GM21381 (cell line): Measurements from ENCODE around the gene ZCCHC17.
"Not testable (repeated sequence)": the region's sequence is repeated elsewhere in the genome, so short reads cannot be mapped to it uniquely, and the experiment has no call there.

Experiments
- ATAC-seq: cut with Tn5 transposase; IDR thresholded peaks from one replicate; pipeline ENCODE4 v1.9.1; 2021; ENCODE audit warnings: mild to moderate bottlenecking, moderate library complexity; ENCODE audit not compliant: unreplicated experiment

ZCCHC17 gene, protein sequence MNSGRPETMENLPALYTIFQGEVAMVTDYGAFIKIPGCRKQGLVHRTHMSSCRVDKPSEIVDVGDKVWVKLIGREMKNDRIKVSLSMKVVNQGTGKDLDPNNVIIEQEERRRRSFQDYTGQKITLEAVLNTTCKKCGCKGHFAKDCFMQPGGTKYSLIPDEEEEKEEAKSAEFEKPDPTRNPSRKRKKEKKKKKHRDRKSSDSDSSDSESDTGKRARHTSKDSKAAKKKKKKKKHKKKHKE

DNA sequence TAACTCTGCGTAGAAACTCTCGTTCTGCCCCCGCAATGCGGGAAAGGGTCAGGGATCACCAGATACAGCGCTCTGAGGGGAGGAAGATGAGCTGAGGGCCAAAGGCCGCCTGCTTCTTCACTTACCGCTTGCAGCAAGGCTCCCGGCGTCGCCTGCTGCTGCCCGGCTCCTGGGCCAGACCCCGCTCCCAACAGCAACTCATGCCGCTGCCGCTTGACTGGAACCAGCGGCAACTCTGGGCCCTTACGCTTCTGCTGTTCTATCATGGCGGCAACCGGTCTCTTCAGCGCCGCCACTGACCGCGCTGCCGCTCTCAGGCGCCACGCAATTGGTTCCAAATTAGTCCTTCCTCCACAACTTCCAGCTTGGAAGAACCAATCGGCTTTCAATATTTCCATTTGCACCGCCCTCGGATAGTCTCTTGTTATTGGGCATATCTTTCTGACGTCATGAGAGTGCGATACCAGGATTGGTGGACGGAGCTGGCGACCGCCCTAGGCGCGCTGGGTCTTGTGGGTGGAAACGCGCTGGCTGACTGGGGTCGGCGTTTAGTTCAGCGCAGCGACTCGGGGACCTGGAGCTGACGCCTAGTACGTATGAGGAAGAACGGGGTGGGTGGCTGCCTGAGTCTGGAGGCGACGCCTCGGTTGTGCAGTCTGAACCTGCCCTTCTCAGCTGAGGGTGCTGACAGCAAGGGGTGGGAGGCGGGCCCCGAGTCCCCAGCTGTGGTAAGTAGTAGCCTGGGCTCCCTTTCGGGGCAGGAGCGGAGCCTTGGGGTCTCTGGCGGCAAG is at the start of gene ZCCHC17, which contains the start of gene SNRNP40:
TSS of gene ZCCHC17 (plus strand) at position 547 of the 791 bp plus-strand sequence. CDS start 13,067 bp downstream, outside the sequence.
TSS of gene SNRNP40 (minus strand) at position 303 of the 791 bp plus-strand sequence. CDS start at position 266, 37 bp downstream.
- ATAC-seq: peak; percentile 95

DNA sequence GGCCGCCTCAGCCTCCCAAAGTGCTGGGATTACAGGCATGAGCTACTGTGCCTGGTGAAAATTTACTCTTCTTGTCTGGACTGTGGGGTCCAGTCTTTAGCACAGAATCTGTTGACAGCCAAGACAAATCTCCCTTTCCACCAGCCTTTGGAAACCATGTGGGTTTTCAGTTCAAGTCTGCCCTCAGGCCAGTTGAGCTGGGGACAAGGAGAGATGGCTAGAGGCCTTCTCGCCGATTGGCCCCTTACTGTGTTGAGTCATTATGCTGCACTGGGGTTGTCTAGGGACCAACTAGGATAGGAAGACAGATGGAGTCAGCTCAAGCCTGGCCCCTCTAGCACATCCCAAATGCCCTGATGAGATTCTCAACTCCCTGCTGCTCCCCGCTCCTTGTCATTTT is 48.6 kb upstream of the ZCCHC17 start:
- no peak for ATAC-seq

DNA sequence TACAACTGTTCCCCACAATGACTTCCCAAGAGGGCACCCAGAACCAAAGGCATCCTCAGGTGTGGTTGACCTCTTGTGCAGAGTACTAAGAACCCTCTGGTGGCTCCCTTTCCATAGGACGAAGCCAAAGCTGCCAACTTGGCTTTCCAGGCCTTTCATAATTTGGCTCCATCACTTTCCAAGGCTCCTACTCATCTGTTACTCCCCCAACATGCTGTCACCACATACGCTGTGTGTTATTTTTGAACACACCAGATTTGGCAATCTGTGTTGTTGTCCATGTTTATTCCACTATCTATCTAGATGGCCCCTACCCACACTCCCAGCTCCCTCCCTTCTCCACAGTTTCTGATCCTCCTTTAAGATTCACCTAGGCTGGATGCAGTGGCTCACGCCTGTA is 47.0 kb upstream of the ZCCHC17 start:
- ATAC-seq: no peak

DNA sequence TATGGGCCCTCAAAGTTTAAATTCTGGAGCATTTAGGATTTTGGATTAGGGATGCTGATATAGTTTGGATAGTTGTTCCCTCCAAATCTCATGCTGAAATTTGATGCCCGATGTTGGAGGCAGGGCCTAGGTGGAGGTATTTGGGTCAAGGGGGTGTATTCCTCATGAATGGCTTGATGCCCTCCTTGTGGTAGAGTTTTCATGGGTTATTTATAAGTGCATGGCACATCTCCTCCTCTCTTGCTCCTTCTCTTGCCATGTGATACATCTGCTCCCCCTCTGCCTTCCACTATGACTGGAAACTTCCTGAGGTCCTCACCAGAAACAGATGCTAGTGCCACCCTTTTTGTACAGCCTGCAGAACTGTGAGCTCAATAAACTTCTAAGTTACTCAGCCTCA is 39.6 kb upstream of the ZCCHC17 start:
- ATAC-seq: no peak

DNA sequence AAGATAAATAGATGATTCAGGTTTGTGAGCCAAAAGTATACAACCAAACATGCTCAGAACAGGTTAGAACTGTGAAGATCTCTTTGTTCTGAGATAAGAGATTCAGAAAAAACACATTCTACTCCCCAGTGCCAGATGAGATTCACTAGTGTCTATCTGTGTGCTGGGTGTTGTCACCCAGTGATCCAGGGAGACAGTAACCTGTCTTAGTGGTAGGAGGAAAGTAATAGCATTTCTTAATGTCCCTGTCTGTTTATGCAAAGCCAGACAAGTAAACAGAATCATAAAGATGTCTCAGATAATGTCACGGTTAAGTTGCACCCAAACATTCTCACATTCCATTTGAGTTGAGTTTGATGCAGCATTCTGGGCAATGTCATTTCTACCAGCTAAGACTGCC is 38.3 kb upstream of the ZCCHC17 start:
- ATAC-seq: no peak

DNA sequence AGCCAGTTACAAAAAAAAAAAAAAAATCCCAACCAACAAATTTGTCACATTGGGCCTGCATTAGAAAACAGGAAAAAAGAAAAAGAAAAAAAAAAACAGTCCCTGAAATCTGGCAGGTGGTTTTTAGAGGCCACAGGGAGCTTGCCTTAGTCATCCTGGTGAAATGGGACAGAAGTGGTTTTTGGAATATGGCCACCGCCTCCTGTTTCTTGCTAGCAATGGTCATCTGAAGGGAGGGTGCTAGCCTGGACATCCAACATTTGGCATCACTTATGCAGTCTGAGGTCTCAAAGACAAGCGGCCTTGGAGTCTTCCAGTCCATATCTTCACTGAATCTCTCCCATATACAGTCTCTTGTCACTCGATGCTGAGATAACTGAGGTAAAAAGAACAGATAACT is 37.1 kb upstream of the ZCCHC17 start:
- ATAC-seq: no peak

DNA sequence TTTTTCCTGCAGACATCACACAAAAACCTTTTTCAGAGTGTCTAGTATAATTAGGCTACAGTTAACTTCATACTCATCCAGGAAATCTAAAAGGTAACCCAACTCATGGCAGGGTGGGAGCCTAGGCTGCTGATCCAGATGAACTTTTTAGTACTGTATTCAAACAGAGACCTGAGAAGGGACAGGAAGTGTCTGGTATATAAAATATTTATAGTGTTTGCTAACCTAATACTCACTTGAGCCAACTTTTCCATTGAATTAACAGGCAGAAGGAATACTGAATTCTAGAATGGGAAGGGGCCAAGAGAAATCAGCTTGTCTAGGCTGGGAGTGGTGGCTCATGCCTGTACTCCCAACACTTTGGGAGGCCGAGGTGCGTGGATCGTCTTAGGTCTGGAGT is 34.9 kb upstream of the ZCCHC17 start:
- no peak for ATAC-seq

DNA sequence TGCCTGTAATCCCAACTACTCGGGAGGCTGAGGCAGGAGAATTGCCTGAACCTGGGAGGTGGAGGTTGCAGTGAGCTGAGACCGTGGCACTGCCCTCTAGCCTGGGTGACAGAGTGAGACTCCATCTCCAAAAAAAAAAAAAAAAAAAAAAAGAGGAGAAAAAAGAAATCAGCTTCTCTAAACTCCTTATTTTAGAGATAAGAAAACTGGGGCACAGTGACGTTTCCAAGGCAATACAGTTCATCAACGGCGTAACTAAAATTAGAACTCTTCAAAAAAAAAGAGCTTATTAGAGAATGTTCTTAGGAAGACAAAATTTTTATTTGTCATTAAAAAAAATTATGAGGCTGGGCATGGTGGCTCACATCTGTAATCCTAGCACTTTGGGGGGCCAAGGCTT is 34.4 kb upstream of the ZCCHC17 start:
- ATAC-seq: not testable (repeated sequence)

DNA sequence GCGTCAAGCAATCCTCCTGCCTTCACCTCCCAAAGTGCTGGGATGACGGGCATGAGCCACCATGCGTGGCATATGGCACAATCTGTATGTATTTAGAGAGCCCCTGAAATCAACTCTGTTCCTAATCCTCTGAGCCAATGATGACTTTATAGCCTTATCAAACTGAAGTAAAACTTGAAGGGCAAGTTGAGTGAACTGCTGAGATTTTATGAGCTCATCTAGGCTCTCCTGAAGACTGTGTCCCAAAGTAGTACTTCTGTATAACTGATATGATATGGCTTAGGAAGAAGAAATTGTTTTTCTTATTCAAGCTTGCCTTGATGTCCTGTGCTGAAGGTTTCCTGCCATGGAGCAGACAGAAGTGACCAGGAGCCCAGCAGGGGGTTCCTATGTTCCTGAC is 33.4 kb upstream of the ZCCHC17 start:
- ATAC-seq: no peak

DNA sequence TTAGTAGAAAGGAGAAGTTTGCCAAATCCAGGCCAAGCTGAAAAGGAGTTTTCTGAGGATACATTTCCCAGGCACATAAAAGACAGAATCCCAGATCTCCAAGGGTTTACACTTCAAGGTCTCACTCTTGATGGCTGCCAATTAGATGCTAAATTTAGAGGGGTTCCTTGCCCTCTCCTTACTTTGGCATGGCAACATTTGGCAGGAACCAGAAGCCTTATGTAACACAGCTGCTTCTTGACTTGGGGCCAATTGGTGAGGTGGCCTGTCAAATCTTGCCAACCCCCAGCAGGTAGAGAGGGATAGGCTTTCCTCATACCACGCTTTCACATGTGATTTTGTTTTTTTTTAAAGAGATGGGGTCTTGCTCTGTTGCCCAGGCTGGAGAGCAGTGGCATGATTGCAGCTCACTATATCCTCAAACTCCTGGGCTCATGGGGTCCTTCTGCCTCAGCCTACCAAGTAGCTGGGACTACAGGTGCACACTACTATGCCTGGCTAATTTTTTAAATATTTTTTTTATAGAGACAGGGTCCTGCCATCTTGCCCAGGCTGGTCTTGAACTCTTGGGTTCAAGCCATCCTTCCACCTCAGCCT is 31.9 kb upstream of the ZCCHC17 start:
- ATAC-seq: no peak

DNA sequence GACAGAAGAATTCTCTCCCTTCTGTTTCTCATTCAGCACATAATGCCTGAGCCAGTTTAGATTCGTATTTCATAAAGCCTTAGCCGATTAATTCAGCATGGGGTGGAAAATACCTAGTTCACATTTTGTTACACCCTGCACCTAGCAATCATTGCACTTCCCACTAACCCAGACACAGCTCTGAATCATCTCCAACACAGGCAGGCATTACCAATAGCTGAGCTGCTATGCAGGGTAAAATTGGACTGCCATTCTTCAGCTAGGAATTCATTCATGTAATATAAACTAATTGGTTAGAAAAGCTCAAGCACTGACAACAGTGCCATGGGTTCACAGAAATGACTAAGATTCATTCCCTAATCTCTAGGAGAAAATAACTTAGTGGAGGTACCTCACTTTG is 30.3 kb upstream of the ZCCHC17 start:
- no peak for ATAC-seq

DNA sequence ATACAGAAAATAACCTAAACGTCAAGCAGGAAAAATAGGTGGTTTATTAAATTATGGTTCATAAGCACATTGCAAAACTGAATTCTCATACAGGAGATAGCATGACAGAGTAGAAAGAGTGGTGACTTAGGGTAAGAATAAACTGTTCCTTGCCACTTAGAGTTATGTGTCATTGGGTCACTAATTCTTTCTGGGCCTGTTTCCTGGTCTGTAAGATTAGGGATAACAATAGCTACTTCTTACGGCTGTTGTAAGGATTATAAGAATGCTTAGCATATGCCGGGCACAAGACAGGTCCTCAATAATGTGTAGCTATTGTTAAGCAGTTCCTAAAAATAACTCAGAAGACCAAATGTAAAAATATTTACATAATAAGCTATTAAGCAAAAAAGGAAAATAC is 24.5 kb upstream of the ZCCHC17 start:
- no peak for ATAC-seq

DNA sequence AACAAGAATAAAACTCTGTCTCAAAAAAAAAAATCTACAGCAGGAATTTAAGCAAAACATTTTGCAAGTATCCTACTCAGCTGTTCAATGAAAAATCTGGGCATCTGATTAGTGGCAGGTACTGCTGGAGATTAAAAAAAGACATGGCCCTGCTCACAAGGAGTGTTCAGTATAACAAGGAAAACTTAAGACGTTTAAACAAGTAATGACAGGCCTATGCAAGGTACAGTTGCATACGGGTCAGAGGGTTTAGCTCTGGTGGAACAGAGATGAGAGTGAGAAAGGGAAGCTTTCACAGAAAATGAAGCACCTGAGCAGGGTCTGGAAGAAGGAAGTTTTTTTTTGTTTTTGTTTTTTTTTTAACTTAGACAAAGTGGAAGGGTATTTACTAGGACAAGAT is 23.2 kb upstream of the ZCCHC17 start:
- no peak for ATAC-seq

DNA sequence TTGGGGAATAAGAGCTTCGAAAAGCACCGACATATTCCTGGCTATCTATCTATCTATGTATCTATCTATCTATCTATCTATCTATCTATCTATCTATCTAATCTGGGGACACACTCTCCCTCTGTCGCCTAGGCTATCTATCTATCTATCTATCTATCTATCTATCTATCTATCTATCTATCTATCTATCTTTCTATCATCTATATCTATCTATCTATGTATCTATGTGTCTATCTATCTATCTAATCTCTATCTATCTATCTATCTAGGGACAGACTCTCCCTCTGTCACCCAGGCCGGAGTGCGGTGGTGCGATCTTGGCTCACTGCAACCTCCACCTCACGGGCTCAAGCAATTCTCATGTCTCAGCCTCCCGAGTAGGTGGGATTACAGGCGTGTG is 14.4 kb upstream of the ZCCHC17 start:
- not testable (repeated sequence) for ATAC-seq

DNA sequence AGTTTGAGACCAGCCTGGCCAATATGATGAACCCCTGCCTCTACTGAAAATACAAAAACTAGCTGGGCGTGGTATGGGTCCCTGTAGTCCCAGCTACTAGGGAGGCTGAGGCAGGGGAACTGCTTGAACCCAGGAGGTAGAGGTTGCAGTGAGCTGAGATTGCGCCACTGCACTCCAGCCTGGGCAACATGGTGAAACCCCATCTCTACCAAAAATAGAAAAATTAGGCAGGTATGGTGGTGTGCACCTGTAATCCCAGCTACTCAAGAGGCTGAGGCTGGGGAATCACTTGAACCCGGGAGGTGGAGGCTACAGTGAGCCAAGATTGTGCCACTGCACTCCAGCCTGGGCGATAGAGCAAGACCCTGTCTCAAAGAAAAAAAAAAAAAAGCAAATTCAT is 9.0 kb upstream of the ZCCHC17 start:
- ATAC-seq: not testable (repeated sequence)

DNA sequence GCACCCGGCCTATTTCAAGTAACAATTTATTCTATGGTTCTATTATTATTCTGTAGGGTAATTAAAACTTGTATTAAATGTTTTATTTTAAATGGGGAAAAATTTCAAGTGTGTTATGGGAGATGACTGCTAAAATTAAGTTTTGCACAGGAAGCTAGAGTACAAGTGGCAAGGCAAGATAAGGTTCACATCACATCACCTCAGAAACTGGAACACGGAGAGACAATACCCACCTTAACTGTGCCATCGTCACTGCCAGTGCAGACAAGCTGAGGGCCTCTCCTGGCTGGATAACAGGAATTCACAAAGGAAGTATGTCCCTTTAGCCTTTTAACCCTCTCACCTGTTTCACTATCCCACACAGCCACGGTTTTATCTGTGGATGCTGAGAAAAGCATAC is 7.8 kb upstream of the ZCCHC17 start:
- ATAC-seq: no peak

DNA sequence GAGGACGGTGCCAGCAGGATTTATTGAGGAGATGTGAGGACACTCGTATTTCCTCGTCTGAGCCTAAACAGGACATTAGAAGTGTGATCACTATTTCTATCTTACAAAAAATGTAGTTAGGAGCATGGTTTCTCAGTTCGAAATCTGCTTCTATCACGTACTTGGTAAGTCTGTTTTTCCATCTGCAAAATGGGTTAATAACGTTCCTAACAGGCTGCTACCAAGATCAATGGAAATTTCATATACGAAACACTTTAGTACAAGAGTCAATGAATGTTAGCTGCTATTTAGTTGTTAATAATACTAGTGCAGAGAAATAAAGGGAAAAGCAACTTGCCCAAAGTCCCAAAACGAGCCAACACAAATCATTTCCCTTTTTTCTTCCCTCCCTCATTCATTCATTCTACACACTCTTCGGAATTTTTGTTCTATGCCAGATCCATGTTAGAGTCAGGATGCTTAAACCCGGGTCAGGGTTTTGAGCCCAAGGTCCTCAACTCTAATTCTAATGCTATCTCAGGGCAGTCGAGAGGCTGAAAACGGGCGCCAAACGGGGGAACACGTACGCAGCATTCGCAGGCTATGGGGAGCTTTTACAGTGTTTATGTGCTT is 852 bp upstream of the ZCCHC17 start:
- ATAC-seq: no peak

DNA sequence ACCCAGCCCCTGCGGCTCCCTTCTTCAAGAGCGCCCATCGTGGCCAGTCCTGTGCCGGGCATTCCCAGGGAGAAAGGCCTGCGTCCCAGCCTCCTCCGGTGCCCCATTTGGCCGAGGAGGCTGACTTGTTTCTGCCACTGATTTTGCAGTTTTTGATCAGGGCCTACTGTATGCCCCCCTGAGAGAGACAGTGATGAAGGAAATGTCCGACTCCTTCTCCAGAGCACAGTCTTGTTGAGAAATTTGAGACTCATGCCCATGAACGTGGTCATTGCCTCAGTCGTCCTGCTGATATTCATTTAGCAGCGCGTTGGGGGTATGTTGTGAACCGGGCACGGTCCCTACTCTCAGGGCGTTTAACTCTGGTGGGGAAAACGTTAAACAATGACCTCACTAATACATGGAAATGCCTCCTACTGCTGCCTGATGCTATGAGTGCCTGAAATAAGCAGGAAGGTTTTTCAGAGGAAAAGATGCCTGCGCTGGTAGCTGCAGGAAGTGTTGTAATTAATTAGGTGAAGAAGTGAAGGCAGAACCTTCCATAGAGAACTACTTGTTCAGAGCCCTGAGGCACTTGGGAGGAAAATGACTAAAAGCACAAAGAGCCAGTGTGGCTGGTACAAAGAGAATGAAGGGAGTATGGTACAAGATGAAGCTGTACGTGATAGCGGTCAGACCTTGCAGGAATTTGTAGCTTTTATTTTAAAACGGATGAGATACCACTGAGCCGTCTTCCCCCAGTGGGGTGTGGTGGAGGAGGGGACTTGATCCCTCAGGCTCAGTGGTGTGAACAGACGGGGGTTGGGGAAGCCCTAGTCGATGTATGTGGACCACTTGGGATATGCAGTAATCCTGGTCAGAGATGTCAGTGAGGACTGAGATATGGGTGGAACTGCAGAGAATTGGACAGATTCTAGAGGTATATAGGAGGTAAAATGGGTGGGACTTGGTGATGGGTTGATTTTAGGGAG is 730 bp downstream of the ZCCHC17 start:
- ATAC-seq: no peak

DNA sequence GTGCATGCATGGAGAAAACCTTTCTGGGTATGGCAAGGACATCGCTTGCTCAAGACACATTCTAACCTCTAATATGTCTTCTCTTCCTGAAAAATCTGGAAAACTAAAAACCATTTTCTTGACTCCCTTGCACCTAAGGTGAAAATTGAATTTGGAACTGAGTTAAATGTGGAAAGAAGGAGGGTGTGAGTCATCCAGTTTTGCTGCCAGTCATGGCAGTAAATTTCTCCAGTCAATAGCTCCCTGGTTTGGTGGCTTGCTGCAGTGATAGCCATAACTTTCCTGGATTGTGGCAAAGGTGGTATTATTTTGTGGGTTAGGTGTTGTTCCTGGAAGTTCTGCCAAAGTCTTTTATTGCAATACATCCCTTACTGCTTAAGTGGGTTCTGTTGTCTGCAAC is 2.5 kb downstream of the ZCCHC17 start:
- ATAC-seq: no peak

DNA sequence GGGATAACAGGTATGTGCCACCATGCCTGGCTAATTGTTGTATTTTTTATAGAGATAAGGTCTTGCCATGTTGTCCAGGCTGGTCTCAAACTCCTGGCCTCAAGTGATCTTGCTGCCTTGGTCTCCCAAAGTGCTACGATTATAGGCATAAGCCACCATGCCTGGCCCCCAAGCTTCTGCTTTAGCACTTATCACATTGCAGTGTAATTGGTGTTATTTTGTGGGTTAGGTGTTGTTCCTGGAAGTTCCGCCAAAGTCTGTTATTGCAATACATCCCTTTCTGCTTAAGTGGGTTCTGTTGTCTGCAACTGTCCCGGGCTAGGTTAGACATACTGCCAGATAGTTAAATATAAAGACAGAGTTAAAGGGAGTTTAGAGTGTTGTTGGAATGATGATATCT is 3.4 kb downstream of the ZCCHC17 start:
- ATAC-seq: no peak
